GM19438 (cell line): ENCODE measurements around the gene LY9.
A peak's percentile ranks its signal among the peaks of the same experiment; 100 is the strongest.

ENCODE experiments used
- ATAC-seq: cut with Tn5 transposase; IDR thresholded peaks from one replicate; pipeline ENCODE4 v1.9.1; 2021; ENCODE audit warnings: low read depth; ENCODE audit not compliant: unreplicated experiment

LY9 gene

GRCh38 chr1:160834945-160835565 is 39.1 kb downstream of the LY9 start:
- ATAC-seq, result no peak

GRCh38 chr1:160835751-160836150 is 39.8 kb downstream of the LY9 start:
- no peak for ATAC-seq

- no peak for ATAC-seq
These were observed 40.6 kb downstream of the LY9 start for GRCh38 chr1:160836561-160836960.

- ATAC-seq, result no peak
These were observed 41.1 kb downstream of the LY9 start for GRCh38 chr1:160836981-160837557.

GRCh38 chr1:160837558-160838205 is 41.7 kb downstream of the LY9 start:
- peak; percentile 87 for ATAC-seq

GRCh38 chr1:160838888-160839287 is 42.9 kb downstream of the LY9 start:
- no peak for ATAC-seq

GRCh38 chr1:160839746-160840145 is 43.8 kb downstream of the LY9 start:
- ATAC-seq, result no peak

- ATAC-seq, result no peak
These were observed 45.1 kb downstream of the LY9 start for GRCh38 chr1:160841079-160841478.

- no peak for ATAC-seq
These were observed 48.7 kb downstream of the LY9 start for GRCh38 chr1:160844447-160845232.

GRCh38 chr1:160846281-160846680 is 50.3 kb downstream of the LY9 start:
- no peak for ATAC-seq

- ATAC-seq, result no peak
These were observed 54.6 kb downstream of the LY9 start for GRCh38 chr1:160850541-160850940.

- no peak for ATAC-seq
These were observed 55.0 kb downstream of the LY9 start for GRCh38 chr1:160850993-160851392.

GRCh38 chr1:160853014-160853413 is 57.0 kb downstream of the LY9 start:
- ATAC-seq, result no peak

GRCh38 chr1:160853754-160854153 is 57.8 kb downstream of the LY9 start:
- no peak for ATAC-seq

- peak; percentile 90 for ATAC-seq
These were observed 59.4 kb downstream of the LY9 start for GRCh38 chr1:160855181-160855981.

- ATAC-seq, result no peak
These were observed 62.1 kb downstream of the LY9 start for GRCh38 chr1:160858097-160858496.

GRCh38 chr1:160858507-160858906 is 62.5 kb downstream of the LY9 start:
- no peak for ATAC-seq

GRCh38 chr1:160859166-160859565 is 63.2 kb downstream of the LY9 start:
- no peak for ATAC-seq

GRCh38 chr1:160860840-160861505 is 65.0 kb downstream of the LY9 start:
- ATAC-seq, result no peak
